ENCODE data around the gene PROM2.
"Not testable (repeated sequence)": the region's sequence is repeated elsewhere in the genome, so short reads cannot be mapped to it uniquely, and the experiment has no call there.

The PROM2 gene

DNA sequence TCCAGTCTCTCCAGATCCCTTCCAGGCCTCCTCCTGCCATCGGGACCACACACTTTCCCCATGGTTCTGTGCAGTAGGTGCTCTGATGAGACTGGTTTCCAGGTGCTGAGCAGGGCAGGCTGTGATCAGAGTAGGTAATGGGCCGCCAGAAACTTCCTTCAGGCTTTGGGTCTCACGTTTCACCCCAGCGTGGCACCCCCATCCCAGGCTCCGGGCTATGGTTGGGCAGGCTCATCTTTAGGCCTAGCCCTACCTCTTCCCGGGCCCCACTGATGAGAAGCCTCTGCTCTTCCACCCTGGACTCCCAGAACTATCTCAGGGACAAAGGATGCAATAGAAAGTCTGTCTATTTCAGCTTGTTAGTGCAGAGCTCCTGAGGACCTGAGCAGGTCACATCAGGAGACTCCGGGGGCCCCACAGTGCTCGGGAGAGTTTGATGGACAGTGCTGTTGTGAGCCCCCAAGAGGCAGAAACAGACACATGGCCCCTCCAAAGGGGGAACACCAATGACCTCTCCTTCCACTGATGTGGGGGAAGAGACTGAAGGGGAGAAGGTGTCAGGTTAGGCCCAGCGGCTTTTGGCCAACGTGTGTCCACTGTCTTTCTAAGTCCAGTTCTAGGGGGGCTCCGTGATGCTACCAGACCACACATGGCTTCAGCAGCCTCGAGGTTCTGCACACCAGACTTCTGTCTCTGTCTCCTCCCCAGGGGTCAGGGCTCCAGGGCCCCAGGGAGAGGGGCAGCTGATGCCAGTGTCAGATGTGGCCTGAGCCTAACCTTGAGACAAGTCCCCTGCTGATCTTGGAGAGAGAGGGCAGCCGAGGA is 5.8 kb upstream of the PROM2 start:
- no peak for DNase-seq (ENCODE audit: low read depth)

DNA sequence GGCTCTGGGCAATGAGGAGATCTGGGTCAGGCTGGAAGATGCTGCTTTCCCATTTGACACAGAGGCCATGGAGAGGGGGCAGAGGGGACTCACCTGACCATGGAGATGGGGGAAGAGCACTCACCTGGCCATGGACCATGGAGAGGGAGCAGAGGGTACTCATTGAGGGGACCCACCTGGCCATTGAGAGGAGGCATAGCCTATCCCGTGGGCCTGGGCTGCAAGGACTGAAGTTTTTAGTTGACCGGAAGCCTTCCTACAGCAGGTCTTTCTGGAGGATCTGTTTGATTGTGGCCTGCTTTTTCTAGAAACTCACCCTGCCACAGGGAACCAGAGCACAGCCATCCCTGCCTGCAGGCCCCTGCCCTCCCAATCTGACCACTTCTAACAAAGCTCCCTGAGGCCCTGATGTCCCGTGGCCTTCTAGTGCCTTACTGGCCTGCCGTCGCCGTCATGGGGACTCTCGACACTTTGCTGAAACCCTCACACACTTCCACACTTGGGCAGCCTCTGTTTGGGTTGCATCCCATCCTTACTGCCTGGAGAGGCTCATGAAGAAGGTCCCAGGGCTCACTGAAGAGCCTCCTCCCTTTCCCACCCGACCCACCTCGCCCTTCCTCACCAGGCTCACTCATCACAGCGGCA is 5.1 kb upstream of the PROM2 start:
- DNase-seq (ENCODE audit: low read depth): no peak

DNA sequence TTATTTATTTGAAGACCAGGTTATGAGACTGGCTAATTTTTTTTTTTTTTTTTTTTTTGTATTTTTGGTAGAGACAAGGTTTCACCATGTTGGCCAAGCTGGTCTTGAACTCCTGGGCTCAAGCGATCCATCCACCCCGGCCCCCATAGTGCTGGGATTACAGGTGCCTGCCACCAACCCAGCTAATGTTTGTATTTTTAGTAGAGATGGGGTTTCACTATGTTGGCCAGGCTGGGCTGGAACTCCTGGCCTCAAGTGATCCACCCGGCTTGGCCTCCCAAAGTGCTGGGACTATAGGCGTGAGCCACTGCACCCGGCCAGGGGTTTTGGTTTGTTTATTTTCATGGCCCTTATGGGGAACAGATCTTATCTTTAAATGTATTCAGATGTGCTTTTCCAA is 4.5 kb upstream of the PROM2 start:
- not testable (repeated sequence) for DNase-seq (ENCODE audit: low read depth)

DNA sequence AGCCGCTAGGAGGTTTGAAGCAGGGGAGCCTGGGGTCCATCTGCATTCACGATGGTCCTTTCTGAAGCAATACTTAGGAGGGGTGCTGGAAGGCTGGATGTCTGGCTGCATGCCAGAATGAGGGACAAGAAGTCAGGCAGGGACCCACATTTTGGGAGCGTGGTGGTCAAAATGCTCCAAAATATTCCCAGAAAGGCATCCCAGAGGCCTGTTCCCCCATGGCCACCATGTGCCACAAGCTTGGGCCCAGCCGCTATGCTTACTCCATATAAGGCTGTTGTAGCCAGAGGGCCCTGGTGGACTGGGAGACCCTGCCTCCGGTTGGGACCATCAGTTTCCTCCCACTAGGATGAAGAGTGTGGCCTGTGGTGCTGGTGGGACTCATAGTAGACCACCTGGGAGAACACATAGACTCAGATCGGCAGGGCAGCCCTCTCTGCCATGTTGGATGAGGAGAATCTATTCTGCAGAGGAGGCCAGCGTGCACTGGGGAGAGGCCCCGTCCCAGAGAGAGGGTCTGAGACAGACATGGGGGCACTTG is 3.6 kb upstream of the PROM2 start:
- no peak for DNase-seq (ENCODE audit: low read depth)

DNA sequence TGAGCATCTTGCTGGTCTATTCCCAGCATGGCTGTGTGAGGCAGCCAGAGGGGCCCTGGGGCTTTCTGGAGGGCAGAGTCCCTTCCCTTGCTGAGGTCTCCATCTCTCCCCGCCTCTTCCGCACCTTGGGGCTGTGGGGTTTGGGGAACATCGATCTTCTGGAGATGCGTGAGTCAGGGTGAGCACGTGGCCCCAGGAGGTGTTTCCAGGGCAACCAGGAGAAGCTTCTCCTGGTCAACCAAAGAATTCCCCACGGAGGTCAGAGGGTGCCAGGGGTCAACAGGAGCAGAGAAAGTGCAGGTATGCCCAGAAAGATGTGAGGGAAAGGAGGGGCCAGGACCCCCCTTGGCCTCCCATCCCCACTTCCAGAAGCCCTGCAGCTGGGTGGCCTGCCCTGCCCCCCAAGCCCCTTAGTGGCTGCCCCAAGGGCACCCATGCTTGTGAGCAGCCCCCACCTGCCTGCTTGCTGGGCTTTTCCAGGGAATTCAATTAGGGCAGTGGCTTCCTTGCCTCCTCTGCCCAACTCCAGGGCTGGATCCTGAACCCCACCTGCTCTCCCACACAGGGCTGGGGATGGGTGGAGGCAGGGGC is 2.8 kb upstream of the PROM2 start:
- DNase-seq (ENCODE audit: low read depth): no peak

DNA sequence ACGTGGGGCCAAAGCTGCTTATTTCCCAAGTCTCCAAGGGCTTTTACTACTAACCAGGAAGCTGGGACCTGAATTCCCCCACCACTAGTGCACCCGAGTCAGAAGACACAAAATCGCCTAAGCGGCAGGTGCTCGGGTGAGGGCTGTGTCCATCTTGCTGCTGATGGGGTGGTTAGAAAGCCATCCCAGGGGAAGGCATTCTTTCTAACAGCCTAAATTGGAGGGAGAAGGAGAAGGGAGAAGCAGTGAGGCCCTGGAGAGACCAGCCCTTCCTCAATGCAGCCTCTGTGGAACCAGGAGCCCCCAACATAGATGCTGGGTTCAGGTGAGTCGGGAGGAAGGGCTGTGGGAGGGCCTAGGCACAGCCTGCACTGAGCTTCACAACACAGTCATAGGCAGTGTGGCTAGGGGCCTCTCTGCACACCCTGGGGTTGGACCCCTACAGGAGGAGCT is 1.9 kb upstream of the PROM2 start:
- DNase-seq (ENCODE audit: low read depth): no peak

DNA sequence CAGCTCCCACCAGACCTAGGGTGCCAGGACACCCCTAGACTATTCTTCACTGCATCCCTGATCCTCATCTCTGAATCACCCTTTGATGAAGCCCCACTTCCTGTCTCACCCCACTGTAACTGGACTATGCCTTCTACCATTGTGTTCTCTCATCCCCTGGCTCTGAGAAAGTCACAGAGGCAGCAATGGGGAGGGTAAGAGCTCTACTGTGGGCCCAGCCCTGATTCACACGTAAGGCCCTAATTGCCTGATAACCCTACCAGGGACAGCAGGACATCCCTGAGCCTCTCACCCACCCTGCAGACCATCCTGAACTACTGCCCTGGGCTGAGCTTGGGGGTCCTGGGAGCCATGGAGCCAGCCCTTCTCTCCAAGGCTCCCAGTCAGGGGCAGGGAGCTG is 1.5 kb upstream of the PROM2 start:
- DNase-seq (ENCODE audit: low read depth): no peak

DNA sequence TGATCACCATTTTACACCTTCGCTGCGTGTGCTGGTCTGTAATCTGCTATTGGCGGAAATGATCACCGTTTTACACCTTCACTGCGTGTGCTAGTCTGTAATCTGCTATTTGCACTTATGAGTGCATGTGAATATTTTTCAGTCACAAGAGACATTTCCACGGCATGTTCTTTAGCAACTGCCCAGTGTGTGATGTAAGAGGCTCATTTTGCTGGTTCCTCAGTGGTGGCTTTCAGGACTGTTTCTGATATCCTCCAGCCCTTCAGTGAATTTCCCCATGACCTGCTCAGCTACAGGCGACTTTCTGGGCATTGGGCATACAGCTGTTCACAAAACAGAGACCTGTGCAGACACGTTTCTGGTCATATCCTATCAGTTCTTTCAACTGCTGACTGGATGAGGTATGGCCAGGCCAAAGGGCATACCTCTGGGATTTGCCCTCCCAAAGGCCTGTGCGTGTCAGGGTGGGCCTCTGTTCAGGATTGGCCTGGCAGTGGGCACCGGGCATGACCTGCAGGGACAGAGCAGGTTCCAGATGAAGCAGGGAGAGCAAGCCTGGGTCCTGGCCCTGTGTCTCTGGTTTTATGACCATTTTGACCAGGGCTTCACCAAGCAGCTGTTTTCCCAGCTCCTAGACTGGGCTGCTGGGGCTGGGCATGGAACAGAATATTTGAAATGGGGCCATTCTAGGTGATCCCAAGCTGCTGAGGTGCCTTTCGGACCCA is 521 bp upstream of the PROM2 start:
- no peak for DNase-seq (ENCODE audit: low read depth)

DNA sequence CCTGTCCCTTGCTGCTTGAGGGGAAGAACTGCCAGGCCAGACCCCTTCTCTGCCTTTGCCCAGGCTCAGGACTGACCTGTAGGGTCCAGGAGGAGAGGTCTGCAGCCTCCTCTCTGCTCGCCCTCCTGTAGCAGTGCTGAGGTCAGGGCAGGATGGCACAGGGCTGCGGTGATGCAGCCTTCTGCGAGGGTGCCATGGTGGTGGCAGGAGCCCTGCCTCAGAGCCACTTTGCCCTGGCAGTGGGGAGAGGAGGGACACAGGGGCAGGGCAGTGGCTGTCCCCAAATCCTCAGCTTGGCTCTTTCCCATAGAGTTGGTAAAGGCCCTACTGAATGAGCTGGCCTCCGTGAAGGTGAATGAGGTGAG is 884 bp downstream of the PROM2 start:
- DNase-seq (ENCODE audit: low read depth): no peak

DNA sequence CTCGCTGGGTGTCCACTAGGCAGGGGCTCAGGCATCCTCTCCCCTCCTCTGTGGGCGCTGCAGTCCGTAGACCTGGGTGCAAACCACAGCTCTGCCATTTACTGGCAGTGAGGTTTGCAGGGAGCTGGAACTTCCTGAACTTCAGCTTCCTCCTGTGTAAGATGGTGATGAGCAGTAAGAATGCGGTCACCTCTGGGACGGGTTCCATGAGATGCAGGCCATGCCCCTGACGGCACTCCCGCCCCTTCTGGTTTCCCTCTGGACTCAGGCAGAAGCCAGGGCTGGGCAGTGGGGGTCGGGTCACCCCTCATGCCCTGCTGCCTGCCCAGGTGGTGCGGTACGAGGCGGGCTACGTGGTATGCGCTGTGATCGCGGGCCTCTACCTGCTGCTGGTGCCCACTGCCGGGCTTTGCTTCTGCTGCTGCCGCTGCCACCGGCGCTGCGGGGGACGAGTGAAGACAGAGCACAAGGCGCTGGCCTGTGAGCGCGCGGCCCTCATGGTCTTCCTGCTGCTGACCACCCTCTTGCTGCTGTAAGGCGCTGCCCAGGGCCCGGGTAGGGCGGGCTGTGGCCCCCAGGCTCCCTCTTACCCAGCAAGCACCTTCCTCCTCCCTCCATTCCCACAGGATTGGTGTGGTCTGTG is 1.5 kb downstream of the PROM2 start:
- no peak for DNase-seq (ENCODE audit: low read depth)

DNA sequence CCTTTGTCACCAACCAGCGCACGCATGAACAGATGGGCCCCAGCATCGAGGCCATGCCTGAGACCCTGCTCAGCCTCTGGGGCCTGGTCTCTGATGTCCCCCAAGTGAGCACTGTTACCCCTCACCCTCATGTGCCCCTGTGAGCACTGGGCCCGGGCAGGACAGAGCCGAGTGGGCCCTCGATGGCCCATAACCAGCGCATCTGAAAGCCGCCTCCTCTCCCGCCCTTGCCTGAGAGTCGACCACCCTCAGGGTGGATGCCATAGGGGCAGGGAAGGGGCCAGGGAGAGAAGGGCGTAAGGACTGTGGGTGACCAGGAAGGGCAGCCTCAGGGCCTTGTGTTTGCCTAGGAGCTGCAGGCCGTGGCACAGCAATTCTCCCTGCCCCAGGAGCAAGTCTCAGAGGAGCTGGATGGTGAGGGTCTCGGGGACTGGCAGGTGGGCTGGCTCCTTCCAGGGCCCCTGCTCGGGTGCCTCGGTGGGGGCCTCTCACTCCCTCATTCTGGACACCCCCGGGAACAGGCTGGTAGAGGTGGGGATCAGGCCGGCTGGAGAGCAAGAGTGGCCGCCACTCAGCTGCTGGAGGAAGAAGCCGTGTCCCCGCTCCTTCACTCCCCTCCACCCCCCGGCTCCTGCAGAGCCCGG is 2.1 kb downstream of the PROM2 start:
- no peak for DNase-seq (ENCODE audit: low read depth)

DNA sequence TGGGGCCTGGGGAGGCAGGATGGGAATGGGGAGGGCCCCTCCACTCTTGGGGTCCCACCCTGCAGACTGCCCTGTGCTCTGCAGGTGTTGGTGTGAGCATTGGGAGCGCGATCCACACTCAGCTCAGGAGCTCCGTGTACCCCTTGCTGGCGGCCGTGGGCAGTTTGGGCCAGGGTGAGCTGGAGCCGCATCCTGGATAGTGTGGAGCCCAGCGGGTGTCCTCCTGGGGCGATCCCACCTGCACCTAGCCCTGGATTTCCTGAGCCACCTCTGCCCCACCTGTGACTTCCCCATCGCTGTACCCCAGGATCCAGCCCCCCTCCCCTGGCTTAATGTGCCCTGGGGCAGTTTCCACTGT is 2.6 kb downstream of the PROM2 start:
- DNase-seq (ENCODE audit: low read depth): no peak

DNA sequence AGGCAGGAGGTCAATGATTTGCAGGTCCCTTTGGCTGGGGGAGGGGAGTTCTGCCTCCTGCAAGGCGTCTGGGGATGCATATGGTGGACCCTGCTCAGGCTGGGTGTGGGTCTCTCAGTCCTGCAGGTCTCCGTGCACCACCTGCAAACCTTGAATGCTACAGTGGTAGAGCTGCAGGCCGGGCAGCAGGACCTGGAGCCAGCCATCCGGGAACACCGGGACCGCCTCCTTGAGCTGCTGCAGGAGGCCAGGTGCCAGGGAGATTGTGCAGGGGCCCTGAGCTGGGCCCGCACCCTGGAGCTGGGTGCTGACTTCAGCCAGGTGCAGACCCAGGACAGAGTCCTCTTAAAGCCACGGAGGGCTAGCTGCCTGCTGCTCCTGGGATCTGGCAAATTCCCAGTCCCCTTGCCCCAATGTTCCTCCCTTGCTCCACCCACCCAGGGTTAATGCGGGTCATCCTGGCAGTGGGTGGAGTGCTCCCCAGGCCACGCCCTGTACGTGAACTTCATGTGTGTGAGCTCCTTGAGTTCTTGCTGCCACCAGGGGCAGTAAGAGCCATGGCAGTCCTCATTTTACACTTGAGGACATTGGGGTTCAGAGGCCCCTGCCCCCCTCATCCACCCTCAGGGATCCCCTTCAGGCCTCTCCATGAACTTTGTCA is 3.1 kb downstream of the PROM2 start:
- DNase-seq (ENCODE audit: low read depth): no peak

DNA sequence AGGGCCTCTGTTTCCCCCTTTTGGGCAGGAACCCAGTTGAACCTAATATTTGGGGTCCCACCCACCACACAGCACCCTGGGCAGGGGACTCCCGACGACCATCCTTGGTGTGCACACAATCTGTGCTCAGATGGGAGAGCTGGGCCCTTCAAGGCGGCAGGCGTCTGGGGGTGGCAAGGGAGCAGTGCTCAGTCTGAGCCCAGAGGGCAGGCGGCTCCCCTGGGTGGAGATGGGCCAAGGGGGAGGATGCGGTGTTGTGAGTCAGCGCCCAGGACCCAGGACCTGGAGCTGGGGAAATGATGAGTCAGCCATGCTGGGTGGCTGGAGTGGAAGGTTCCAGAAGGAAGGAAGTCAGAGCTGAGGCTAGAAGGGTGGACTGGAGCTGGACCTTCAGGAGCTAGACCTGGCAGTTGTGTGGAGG is 3.8 kb downstream of the PROM2 start:
- DNase-seq (ENCODE audit: low read depth): no peak

DNA sequence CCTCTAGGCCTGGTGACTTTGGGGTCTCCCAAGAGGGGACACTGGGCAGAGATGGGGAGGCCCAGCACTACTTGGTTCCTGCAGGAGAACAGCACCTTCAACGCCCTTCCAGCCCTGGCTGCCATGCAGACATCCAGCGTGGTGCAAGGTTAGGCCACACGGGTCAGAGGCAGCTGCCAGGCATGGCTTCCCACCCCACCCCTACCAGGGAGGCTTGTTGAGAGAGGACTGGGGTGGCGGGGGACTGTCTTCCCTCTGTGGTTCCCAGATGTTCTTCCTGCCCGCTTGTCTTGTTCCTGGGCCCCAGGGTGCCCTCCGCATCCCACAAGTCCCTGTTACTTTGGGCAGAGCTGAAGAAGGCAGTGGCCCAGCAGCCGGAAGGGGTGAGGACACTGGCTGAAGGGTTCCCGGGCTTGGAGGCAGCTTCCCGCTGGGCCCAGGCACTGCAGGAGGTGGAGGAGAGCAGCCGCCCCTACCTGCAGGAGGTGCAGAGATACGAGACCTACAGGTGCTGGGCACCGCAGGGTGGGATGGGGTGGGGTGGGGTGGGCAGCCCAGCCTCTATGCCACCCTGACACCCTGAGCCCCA is 4.5 kb downstream of the PROM2 start:
- no peak for DNase-seq (ENCODE audit: low read depth)

DNA sequence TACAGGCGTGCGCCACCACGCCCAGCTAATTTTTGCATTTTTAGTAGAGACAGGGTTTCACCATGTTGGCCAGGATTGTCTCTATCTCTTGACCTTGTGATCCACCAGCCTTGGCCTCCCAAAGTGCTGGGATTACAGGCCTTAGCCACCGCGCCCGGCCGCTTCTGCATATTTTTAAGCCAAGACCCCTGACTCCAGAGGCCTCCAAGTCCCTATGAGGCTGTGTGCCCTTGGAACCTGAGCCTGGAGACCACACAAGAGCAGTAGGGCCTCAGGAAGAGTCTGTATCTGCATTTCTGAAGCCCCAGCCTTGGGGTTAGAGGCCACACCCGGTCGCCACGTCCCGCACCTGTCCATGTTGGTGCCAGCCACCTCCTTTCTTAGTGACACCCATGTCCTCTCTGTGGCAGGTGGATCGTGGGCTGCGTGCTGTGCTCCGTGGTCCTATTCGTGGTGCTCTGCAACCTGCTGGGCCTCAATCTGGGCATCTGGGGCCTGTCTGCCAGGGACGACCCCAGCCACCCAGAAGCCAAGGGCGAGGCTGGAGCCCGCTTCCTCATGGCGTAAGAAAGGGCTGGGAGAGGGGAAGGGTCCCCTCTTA is 5.3 kb downstream of the PROM2 start:
- DNase-seq (ENCODE audit: low read depth): no peak

DNA sequence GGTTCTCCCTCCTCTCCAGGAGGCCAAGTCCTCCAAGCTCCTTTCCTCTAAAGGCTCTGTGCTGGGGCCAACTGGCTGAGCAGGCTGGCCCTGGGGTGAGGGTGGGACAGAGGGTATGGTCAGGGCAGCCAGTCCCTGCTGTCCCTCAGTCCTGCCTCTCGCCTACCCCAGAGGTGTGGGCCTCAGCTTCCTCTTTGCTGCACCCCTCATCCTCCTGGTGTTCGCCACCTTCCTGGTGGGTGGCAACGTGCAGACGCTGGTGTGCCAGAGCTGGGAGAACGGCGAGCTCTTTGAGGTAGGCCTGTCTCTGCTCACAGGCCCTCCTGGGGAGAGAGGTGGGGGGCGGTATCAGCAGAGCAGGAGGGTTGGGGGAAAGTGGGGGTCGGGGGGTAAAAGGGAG is 6.8 kb downstream of the PROM2 start:
- no peak for DNase-seq (ENCODE audit: low read depth)

DNA sequence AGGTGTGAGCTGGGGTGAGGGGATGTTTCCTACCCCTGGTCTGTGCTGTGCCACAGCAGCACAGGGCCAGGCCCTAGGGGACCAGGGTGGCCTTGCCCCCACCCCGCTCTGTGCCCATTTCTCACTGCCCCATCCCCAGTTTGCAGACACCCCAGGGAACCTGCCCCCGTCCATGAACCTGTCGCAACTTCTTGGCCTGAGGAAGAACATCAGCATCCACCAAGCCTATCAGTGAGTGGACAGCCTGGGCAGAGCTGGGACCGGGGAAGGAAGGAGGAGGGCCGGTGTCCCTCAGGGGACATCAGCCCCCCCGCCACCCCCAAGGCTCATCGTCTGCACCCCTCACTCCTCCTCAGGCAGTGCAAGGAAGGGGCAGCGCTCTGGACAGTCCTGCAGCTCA is 7.5 kb downstream of the PROM2 start:
- no peak for DNase-seq (ENCODE audit: low read depth)

DNA sequence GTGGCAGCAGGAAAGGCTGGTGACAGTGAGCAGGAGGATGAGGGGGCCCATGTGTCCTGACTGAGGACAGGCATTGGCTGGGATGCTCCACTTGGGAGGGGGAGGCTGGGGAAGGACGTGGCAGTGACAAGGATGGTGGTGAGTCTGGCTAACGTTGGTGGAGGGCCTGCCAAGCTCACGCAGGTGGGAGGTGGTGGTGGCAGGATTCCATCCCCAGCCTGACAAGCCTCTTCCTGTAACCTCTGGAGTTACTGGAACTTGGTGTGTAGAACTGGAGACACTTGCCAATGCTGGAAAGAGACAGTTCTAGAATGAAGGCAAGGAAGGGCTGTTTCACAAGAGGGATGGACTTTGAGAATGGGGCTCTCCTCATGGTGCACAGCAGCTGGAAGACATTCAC is 8.2 kb downstream of the PROM2 start:
- DNase-seq (ENCODE audit: low read depth): no peak

DNA sequence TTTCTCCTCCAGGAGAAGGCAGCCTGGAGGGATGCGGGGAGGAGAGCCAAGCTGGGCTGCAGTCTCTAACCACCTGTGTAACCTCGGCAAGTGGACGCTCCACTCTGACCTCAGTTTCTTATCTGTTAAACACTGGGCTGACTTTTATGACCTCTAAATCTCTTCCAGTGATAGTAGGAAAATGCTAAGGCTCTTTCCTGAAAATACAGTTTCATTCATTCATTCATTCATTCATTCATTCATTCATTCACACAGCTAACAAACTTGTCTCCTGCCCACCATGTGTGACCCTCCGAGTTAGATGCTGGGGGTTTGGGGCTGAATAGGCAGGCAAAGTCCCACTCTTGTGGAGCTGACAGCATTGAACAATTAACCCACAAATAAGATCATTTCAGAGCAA is 9.3 kb downstream of the PROM2 start:
- DNase-seq (ENCODE audit: low read depth): no peak
